Non-pigmented ciliary epithelial cell (primary cell): ENCODE measurements around the gene LSM7.

Experiments
- DNase-seq: peaks from one replicate; pipeline ENCODE4 v3.0.0-alpha.2; 2010; ENCODE audit warnings: low read depth

LSM7 gene

GRCh38 chr19:2323707-2324106 is 4.7 kb downstream of the LSM7 start:
- DNase-seq: no peak

DNA sequence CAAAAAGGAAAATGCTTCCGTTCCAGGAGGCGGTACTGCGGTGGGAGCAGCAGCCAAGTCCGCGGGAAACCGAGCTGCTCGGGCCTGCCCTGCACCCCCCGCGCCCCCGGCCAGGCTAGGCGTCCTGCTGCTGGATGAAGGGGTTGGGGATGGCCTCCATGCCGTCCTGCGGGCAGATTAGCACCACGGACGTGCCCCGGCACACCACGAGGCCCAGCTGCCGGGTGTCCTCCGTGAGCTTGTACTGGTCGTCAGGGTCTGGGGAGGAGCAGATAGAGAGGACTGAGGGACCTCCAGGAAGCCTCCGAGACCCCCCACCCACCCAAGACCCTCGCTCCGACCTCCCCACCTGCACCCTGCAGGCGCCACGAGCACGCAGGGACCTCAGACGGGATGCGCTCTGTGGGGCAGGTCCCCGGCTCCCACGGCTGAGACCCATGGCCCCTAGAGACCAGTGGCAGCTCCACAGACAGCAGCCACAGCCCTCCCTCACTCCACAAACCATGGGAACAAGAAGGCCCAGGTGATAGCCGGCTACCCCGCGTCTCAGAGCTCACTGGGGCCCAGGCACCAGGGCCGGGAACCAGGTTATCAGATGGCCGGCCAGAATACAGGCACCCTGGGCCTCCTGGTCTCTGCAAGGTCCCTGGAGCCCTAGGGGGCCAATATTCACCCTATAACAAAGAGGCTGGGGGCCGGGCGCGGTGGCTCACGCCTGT is 6.7 kb downstream of the LSM7 start:
- no peak for DNase-seq

- DNase-seq: no peak
These were observed 7.4 kb downstream of the LSM7 start for GRCh38 chr19:2320939-2321338.

GRCh38 chr19:2320049-2320448 is 8.3 kb downstream of the LSM7 start:
- no peak for DNase-seq

- DNase-seq: no peak
These were observed 8.8 kb downstream of the LSM7 start for GRCh38 chr19:2319551-2319950.

GRCh38 chr19:2318923-2319322 is 9.5 kb downstream of the LSM7 start:
- no peak for DNase-seq

GRCh38 chr19:2317756-2318155 is 10.6 kb downstream of the LSM7 start:
- DNase-seq: no peak

DNA sequence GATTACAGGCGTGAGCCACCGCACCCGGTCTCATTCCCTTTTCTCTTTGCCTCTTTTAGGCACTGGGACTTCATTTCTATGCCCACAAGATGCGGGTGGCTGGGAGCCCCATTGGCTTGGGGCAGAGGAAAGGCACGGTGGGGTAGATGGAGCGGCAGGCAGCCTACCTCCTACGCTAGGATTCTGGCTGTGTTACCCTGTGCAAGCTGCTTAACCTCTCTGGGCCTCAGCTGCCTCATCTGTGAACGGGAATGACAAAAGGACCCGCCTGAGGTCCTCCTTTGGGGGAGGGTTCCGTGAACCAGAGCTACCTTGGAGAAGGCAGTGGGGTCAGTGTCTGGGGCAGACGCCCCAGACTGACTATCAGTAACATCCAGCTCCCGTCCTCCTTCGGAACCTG is 11.1 kb downstream of the LSM7 start:
- no peak for DNase-seq

DNA sequence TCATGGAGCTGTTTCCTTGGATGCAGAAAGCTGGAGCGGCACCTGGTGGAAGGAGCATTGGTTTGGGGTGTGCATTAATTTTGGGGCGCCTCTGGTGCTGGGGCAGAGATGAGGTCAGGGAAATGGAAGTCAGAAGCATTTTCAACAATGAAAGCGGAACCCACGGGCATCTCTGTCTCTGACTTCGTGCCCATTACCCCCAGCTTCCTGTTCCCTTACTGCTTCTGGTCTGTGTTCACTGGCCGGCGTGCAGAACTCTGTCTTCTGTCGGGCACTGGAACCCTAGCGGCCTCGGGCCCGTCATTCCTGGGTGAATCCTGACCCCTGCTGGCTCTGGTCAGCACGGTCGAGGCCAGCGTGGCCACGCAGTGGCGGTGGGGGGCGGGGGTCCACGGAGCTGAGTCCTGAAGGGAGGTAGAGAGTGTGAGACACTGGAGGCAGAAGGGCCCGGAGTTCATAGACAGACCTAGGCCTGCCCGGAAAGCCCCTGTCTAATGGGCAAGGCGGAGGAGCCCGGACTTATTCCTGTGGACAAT is 12.5 kb downstream of the LSM7 start:
- DNase-seq: no peak

- no peak for DNase-seq
These were observed 13.1 kb downstream of the LSM7 start for GRCh38 chr19:2315121-2315817.

GRCh38 chr19:2312820-2313501 is 15.4 kb downstream of the LSM7 start:
- no peak for DNase-seq

DNA sequence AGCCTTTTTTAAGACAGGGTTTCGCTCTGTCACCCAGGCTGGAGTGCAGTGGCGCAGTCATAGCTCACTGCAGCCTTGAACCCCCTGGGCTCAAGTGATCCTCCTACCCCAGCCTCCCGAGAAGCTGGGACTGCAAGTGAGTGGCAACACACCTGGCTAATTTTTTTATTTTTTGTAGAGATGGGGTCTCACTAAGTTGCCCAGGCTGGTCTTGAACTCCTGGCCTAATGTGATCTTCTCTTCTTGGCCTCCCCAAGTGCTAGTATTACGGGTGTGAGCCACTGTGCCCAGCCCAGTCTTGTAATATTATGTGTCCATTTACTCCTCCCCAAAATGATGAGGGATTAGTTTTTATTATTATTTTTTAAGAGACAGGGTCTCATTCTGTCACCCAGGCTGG is 17.3 kb downstream of the LSM7 start:
- DNase-seq: no peak

DNA sequence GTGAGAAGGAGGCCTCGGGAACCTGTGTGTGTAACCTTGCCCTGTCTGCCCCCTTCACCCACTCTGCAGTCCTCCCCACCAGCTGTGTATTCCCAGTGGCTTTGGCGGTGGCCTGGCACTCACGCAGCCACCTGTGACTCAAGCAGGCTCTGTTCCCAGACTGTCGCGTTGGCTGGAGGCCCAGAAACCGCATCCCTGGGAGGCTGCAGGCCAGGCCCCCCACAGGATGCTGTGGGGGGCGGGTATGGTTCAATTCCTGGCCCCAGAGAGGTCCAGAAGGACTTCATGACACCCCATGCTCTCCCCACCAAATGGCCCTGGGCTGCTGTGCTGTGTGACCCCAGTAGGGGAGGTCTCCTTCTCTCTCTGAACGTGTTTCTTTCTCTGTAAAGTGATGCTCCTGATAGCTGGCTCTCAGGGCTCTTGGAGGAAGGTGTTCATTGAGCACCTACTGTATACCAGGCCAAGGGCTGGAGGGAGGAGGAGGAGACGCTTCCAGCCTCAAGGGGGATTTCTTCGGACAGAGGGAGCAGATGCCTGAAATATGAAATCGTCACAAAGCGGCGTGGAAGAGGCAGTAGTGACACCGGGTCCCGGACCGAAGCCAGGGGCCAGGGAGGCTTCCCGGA is 18.5 kb downstream of the LSM7 start:
- no peak for DNase-seq

GRCh38 chr19:2308114-2308556 is 20.3 kb downstream of the LSM7 start, which contains the start of gene LINGO3:
Gene LINGO3, minus strand, starts transcription at chr19:2308154. Its CDS starts 16,378 bp downstream, at chr19:2291776.
- no peak for DNase-seq

DNA sequence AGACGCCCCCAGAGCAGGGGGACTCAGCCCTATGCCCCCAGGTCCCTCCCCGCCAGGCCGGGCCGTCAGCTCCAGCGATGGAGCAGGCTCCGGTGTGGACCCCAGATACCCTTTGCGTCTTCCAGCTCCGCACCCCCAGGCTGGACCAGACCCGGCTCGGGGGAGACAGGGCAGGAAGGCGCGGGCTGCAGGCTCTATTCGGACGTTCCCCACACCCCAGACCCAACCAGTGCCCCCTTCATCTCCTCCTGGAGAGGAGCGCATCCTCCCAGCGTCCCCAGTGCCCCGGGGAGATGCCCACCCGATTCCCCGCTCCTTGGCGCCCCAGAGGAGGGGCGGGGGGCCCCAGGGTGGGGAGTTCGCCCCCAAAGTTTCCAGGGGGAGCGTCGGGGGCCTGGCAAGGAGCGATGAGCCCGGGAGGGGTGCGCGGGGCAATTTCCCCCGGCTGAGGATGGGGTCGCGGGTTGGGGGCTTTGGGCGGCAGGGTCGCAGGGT is 20.8 kb downstream of the LSM7 start:
- no peak for DNase-seq

DNA sequence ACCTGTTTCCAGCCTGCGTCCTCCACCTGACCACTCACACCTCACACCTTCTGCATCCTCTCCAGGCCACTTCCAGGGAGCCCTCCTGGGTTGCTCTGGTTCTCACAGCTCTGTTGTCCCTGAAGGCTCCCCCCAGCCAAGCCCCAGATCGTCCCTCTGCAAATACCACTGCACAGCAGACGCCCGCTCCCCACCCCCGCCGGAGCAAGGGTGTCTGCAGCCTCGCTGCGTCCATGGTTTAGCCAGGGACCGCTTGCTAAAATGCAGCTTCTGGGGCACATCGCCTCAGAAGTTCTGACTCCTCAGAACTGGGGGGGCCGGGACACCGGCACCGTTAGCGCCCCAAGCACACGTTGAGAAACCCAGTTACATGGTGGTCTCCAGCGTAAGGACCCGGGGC is 21.4 kb downstream of the LSM7 start:
- DNase-seq: no peak

- no peak for DNase-seq
These were observed 22.0 kb downstream of the LSM7 start for GRCh38 chr19:2306281-2306806.

- no peak for DNase-seq
These were observed 22.7 kb downstream of the LSM7 start for GRCh38 chr19:2305452-2306280.

DNA sequence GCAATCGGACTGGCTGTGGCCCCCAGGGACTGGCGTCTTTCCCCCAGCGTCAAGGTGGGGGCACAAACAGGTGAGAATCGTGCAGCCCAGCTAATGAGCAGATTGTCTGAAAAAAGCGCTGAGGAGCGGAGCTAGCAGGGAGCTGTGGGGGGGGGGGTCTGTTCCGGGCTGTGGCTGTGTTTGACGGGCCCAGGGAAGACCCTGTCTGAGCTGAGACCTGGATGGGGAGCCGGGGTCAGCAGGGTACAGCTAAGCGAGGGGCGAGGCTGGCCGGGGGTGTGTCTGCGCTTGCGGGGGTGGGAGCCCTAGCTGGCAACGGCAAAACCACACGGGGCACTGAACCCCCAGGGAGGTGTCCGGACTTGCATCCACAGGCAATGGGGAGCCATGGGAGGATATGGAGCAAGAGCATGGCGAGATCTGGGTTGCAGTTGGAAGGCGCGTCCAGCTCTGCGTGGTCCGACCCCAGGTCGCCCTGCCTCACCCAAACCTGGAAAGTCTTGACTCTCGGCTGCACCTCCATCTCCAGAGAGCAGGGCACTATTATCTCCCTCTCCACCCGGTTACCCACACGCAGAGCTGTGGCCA is 25.1 kb downstream of the LSM7 start:
- no peak for DNase-seq
